ENCODE measurements around the gene OR6J1.

Gene OR6J1

GRCh38 chr14:22598099-22598895 lies 45.9 kb downstream of the OR6J1 start, which contains the start of gene ABHD4:
Gene ABHD4, plus strand, starts transcription at chr14:22598300. Its CDS starts 7 bp downstream, at chr14:22598307.
- Histone ChIP-seq H3K4me1 (ENCODE audit: insufficient read depth, insufficient read length) (peaks cover 2% of the 10 kb centered on the region), H3K9ac (ENCODE audit: insufficient read length, low read depth) (peak within 1 kb of the TSS; percentile 90), H3K4me3 (ENCODE audit: insufficient read length, low read depth) (peak within 1 kb of the TSS; percentile 84), H3K36me3 (ENCODE audit: insufficient read depth, insufficient read length, low read length) (peaks cover 25% of the 10 kb centered on the region), H3K27me3 (ENCODE audit: insufficient read depth, insufficient read length) (no peaks in the 10 kb centered on the region), H3K9me3 (ENCODE audit: insufficient read depth, low read length) (no peaks in the 10 kb centered on the region)
- DNase-seq (ENCODE audit: low read depth, low spot score) = no peak
- TF ChIP-seq SUZ12 (IDR thresholded peaks at IDR 0.05; ENCODE audit: extremely low read depth, insufficient read depth, insufficient read length) (no peak), YY1 (IDR thresholded peaks at IDR 0.05; ENCODE audit: insufficient read depth, insufficient read length) (no peak), ZNF274 (IDR thresholded peaks at IDR 0.05; ENCODE audit: low read depth, low read length) (no peak)

GRCh38 chr14:22597771-22598098 lies 46.4 kb downstream of the OR6J1 start:
- Histone ChIP-seq H3K36me3 (ENCODE audit: insufficient read depth, insufficient read length, low read length) (peaks cover 20% of the 10 kb centered on the region), H3K27me3 (ENCODE audit: insufficient read depth, insufficient read length) (no peaks in the 10 kb centered on the region), H3K4me3 (ENCODE audit: insufficient read length, low read depth) (peak overlapping the region; percentile 84), H3K9ac (ENCODE audit: insufficient read length, low read depth) (peak overlapping the region; percentile 71), H3K9me3 (ENCODE audit: insufficient read depth, low read length) (no peaks in the 10 kb centered on the region), H3K4me1 (ENCODE audit: insufficient read depth, insufficient read length) (peaks cover 2% of the 10 kb centered on the region)
- TF ChIP-seq ZNF274 (IDR thresholded peaks at IDR 0.05; ENCODE audit: low read depth, low read length) = no peak
- TF ChIP-seq YY1 (IDR thresholded peaks at IDR 0.05; ENCODE audit: insufficient read depth, insufficient read length) = no peak
- no peak for TF ChIP-seq SUZ12 (IDR thresholded peaks at IDR 0.05; ENCODE audit: extremely low read depth, insufficient read depth, insufficient read length)
- DNase-seq (ENCODE audit: low read depth, low spot score) = no peak

GRCh38 chr14:22597265-22597664 lies 46.9 kb downstream of the OR6J1 start:
- Histone ChIP-seq H3K9me3 (ENCODE audit: insufficient read depth, low read length) (no peaks in the 10 kb centered on the region), H3K4me3 (ENCODE audit: insufficient read length, low read depth) (no peak overlapping the region), H3K9ac (ENCODE audit: insufficient read length, low read depth) (no peak overlapping the region), H3K4me1 (ENCODE audit: insufficient read depth, insufficient read length) (peaks cover 2% of the 10 kb centered on the region), H3K36me3 (ENCODE audit: insufficient read depth, insufficient read length, low read length) (peaks cover 15% of the 10 kb centered on the region), H3K27me3 (ENCODE audit: insufficient read depth, insufficient read length) (no peaks in the 10 kb centered on the region)
- no peak for TF ChIP-seq SUZ12 (IDR thresholded peaks at IDR 0.05; ENCODE audit: extremely low read depth, insufficient read depth, insufficient read length)
- no peak for TF ChIP-seq ZNF274 (IDR thresholded peaks at IDR 0.05; ENCODE audit: low read depth, low read length)
- no peak for TF ChIP-seq YY1 (IDR thresholded peaks at IDR 0.05; ENCODE audit: insufficient read depth, insufficient read length)
- no peak for DNase-seq (ENCODE audit: low read depth, low spot score)

- Histone ChIP-seq H3K27me3 (ENCODE audit: insufficient read depth, insufficient read length) (no peaks in the 10 kb centered on the region), H3K36me3 (ENCODE audit: insufficient read depth, insufficient read length, low read length) (peaks cover 6% of the 10 kb centered on the region), H3K4me3 (ENCODE audit: insufficient read length, low read depth) (no peak overlapping the region), H3K9me3 (ENCODE audit: insufficient read depth, low read length) (no peaks in the 10 kb centered on the region), H3K4me1 (ENCODE audit: insufficient read depth, insufficient read length) (peaks cover 2% of the 10 kb centered on the region), H3K9ac (ENCODE audit: insufficient read length, low read depth) (no peak overlapping the region)
- no peak for DNase-seq (ENCODE audit: low read depth, low spot score)
- TF ChIP-seq YY1 (IDR thresholded peaks at IDR 0.05; ENCODE audit: insufficient read depth, insufficient read length) (no peak), SUZ12 (IDR thresholded peaks at IDR 0.05; ENCODE audit: extremely low read depth, insufficient read depth, insufficient read length) (no peak), ZNF274 (IDR thresholded peaks at IDR 0.05; ENCODE audit: low read depth, low read length) (no peak)
Measured at GRCh38 chr14:22596354-22596879, 47.7 kb downstream of the OR6J1 start.

- H3K4me1 ChIP-seq (ENCODE audit: insufficient read depth, insufficient read length) = peaks cover 2% of the 10 kb centered on the region
- no peaks in the 10 kb centered on the region for H3K36me3 ChIP-seq (ENCODE audit: insufficient read depth, insufficient read length, low read length)
- TF ChIP-seq SUZ12 (IDR thresholded peaks at IDR 0.05; ENCODE audit: extremely low read depth, insufficient read depth, insufficient read length) (no peak), YY1 (IDR thresholded peaks at IDR 0.05; ENCODE audit: insufficient read depth, insufficient read length) (no peak), ZNF274 (IDR thresholded peaks at IDR 0.05; ENCODE audit: low read depth, low read length) (no peak)
- no peak for DNase-seq (ENCODE audit: low read depth, low spot score)
- no peaks in the 10 kb centered on the region for H3K27me3 ChIP-seq (ENCODE audit: insufficient read depth, insufficient read length)
- H3K9me3 ChIP-seq (ENCODE audit: insufficient read depth, low read length) = no peaks in the 10 kb centered on the region
- H3K9ac ChIP-seq (ENCODE audit: insufficient read length, low read depth) = no peak overlapping the region
- H3K4me3 ChIP-seq (ENCODE audit: insufficient read length, low read depth) = no peak overlapping the region
Measured at GRCh38 chr14:22594156-22594716, 49.9 kb downstream of the OR6J1 start.

- DNase-seq (ENCODE audit: low read depth, low spot score) = no peak
- H3K36me3 ChIP-seq (ENCODE audit: insufficient read depth, insufficient read length, low read length) = no peaks in the 10 kb centered on the region
- no peaks in the 10 kb centered on the region for H3K9me3 ChIP-seq (ENCODE audit: insufficient read depth, low read length)
- no peak overlapping the region for H3K9ac ChIP-seq (ENCODE audit: insufficient read length, low read depth)
- no peak for TF ChIP-seq YY1 (IDR thresholded peaks at IDR 0.05; ENCODE audit: insufficient read depth, insufficient read length)
- no peak for TF ChIP-seq SUZ12 (IDR thresholded peaks at IDR 0.05; ENCODE audit: extremely low read depth, insufficient read depth, insufficient read length)
- no peak for TF ChIP-seq ZNF274 (IDR thresholded peaks at IDR 0.05; ENCODE audit: low read depth, low read length)
- H3K4me1 ChIP-seq (ENCODE audit: insufficient read depth, insufficient read length) = peaks cover 2% of the 10 kb centered on the region
- H3K4me3 ChIP-seq (ENCODE audit: insufficient read length, low read depth) = no peak overlapping the region
- H3K27me3 ChIP-seq (ENCODE audit: insufficient read depth, insufficient read length) = no peaks in the 10 kb centered on the region
Measured at GRCh38 chr14:22593601-22594000, 50.6 kb downstream of the OR6J1 start.

DNA sequence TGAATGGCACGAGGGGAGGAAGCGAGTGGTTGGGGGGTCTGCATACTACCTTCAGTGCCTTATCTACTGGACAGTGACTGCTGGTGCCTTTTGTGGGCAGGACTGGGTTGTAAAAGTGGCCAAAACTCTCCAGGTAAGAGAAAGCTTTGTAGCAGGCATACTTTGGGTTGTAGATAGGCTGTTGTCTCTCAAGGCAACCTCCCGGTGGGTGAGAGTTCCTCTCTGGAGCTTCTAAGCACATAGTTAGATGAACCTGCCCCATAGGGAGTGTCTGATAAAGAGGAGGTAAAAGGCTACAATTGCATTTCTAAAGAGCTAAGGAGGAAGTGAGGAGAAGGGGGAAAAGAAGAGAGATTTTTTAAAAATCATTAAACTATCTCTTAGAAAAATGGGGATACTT lies 51.0 kb downstream of the OR6J1 start:
- Histone ChIP-seq H3K27me3 (ENCODE audit: insufficient read depth, insufficient read length) (no peaks in the 10 kb centered on the region), H3K4me3 (ENCODE audit: insufficient read length, low read depth) (no peak overlapping the region), H3K36me3 (ENCODE audit: insufficient read depth, insufficient read length, low read length) (no peaks in the 10 kb centered on the region), H3K9ac (ENCODE audit: insufficient read length, low read depth) (no peak overlapping the region), H3K4me1 (ENCODE audit: insufficient read depth, insufficient read length) (peaks cover 2% of the 10 kb centered on the region), H3K9me3 (ENCODE audit: insufficient read depth, low read length) (no peaks in the 10 kb centered on the region)
- TF ChIP-seq YY1 (IDR thresholded peaks at IDR 0.05; ENCODE audit: insufficient read depth, insufficient read length) (no peak), ZNF274 (IDR thresholded peaks at IDR 0.05; ENCODE audit: low read depth, low read length) (no peak), SUZ12 (IDR thresholded peaks at IDR 0.05; ENCODE audit: extremely low read depth, insufficient read depth, insufficient read length) (no peak)
- DNase-seq (ENCODE audit: low read depth, low spot score) = no peak
